Activated naive CD8-positive, alpha-beta T cell (primary cell): ENCODE results near the gene OSBPL2.
A peak's percentile ranks its signal among the peaks of the same experiment; 100 is the strongest.

ENCODE experiments used
- H3K27ac Mint-ChIP-seq: one replicate; pipeline ENCODE4 v1.8.0; 2021; ENCODE audit warnings: mixed read lengths
- H3K27me3 Mint-ChIP-seq: one replicate; pipeline ENCODE4 v1.8.0; 2021; ENCODE audit warnings: mixed read lengths
- H3K36me3 Mint-ChIP-seq: one replicate; pipeline ENCODE4 v1.8.0; 2021; ENCODE audit warnings: mixed read lengths
- H3K4me1 Mint-ChIP-seq: one replicate; pipeline ENCODE4 v1.8.0; 2021; ENCODE audit warnings: low read depth, mixed read lengths
- H3K4me3 Mint-ChIP-seq: one replicate; pipeline ENCODE4 v1.8.0; 2021; ENCODE audit warnings: mild to moderate bottlenecking, mixed read lengths
- H3K9me3 Mint-ChIP-seq: one replicate; pipeline ENCODE4 v1.8.0; 2021; ENCODE audit warnings: low read depth, mixed read lengths

OSBPL2 gene

DNA sequence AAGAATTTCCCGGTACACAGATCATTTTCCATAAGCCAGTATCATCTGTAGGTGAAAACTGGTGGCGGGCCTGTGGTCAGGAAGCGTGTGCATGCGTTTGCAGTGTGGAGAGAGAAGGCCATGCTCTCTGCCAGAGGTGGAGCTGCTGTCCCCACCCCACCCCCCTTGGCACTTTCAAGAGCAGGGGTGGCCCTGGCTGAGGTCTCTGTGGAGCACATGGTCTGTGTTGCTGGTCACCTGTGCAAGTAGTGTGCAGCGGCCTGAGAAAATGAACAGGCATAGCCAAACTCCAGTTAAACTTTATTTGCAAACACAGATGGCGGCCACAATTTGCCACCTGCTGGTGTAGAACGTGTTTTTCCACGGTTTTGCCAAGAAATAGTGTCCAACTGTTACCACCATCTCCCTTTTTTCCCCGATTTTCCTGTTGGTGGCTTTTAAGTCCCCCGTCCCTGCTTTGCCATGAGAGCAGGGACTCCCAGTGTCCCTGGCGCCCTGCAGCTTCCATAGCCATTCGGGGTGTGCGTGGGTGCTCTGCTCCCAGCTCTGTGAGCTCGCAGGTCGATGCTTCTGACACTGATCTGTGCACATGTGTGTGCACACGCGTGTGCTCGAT, 66.9 kb downstream of the OSBPL2 start:
- H3K4me1 Mint-ChIP-seq: peaks cover 17% of the 10 kb centered on the region
- H3K36me3 Mint-ChIP-seq: no peaks in the 10 kb centered on the region
- H3K4me3 Mint-ChIP-seq: peak overlapping the region; percentile 92
- H3K27ac Mint-ChIP-seq: no peak overlapping the region
- no peaks in the 10 kb centered on the region for H3K9me3 Mint-ChIP-seq
- no peaks in the 10 kb centered on the region for H3K27me3 Mint-ChIP-seq

DNA sequence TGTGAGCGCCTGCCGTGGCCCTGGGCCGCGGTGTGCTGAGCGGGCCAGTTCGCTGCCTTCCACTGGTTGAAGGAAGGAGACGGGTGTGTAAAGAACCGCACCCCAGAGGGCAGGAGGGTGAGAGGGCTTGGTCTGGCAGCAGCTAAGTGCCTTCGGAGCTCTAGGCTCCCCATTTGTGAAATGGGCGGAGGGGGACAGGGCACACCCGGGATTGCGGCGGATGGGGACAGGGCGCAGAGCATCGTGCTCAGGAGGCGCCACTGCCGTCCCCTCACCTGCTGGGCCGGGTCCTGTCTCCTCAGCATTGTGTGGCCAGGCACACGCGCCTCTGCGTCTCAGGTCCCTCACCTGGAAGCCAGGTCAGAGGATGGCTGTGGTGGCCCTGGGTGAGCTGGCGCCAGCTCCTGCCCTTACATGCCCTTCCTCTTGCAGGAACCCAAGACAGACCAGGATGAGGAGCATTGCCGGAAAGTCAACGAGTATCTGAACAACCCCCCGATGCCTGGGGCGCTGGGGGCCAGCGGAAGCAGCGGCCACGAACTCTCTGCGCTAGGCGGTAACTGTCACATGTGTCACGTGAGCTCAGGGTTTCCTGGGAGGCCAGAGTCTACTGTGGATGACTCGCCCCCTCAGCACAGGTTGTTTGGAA, 67.6 kb downstream of the OSBPL2 start:
- Mint-ChIP-seq H3K36me3 (no peaks in the 10 kb centered on the region), H3K27ac (no peak overlapping the region), H3K9me3 (no peaks in the 10 kb centered on the region), H3K4me1 (peaks cover 17% of the 10 kb centered on the region), H3K4me3 (peak overlapping the region; percentile 92), H3K27me3 (no peaks in the 10 kb centered on the region)

DNA sequence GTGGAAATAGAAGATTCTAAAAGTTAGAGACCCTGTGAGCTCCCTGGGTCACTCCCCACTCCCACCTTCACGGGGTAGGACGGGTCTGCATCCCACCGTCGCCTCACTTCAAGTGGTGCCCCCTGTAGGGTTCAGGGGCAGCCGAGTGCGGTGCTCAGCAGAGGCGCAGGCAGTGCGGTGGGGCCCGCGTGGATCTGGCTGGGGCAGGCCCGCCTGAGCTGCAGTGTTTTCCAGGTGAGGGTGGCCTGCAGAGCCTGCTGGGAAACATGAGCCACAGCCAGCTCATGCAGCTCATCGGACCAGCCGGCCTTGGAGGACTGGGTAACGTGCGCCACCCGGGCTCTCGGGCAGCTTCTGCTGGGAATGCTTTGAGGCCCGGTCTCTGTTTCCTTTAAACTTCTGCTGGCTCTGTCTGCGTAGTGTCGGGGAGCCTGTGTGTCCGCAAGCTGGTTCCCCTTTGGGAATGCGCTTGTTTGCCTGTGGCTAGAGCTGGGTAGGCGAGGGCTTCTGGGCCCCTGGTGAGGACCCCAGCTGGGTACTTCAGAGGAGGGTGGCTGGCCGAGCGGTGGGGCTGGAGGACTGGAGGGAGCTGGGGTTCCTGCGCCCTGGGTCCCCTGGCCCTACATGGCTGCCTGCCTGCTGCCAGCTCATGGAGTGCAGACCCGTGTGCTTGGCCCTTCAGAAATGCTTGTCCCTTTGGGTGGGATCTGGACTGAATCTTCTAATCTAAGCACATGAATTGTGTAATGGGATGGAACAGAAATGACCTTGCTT, 68.3 kb downstream of the OSBPL2 start:
- Mint-ChIP-seq H3K4me3 (no peak overlapping the region), H3K27me3 (no peaks in the 10 kb centered on the region), H3K4me1 (peaks cover 15% of the 10 kb centered on the region), H3K9me3 (no peaks in the 10 kb centered on the region), H3K36me3 (no peaks in the 10 kb centered on the region), H3K27ac (no peak overlapping the region)

DNA sequence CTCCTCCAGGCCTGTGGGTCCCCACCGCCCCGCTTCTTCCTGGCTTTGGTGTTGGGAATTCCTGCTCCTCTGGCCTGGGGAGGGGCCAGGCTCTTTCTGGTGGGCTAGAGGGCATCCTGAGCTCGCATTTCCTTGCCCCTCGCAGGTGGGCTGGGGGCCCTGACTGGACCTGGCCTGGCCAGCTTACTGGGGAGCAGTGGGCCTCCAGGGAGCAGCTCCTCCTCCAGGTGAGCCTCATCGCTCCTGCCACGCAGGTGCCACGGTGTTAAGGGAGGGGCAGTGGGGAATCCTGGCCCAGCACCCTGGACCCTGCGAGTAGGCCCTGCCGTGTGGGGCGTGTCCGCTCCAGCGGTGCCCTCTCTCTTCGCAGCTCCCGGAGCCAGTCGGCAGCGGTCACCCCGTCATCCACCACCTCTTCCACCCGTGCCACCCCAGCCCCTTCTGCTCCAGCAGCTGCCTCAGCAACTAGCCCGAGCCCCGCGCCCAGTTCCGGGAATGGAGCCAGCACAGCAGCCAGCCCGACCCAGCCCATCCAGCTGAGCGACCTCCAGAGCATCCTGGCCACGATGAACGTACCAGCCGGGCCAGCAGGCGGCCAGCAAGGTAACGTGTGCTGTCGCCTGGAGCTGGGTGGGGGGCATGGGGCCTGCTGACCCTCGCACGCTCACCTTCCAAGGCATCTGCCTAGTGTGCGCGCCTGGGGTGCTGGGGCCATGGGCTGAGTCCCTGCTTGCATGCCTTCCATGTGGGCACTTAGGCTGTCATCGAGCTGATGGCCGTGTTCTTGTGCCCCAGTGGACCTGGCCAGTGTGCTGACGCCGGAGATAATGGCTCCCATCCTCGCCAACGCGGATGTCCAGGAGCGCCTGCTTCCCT, 69.1 kb downstream of the OSBPL2 start:
- Mint-ChIP-seq H3K36me3 (no peaks in the 10 kb centered on the region), H3K4me1 (peaks cover 11% of the 10 kb centered on the region), H3K27ac (no peak overlapping the region), H3K4me3 (no peak overlapping the region), H3K9me3 (no peaks in the 10 kb centered on the region), H3K27me3 (no peaks in the 10 kb centered on the region)

GRCh38 chr20:62308102-62308822, 69.9 kb downstream of the OSBPL2 start:
- Mint-ChIP-seq H3K27me3 (no peaks in the 10 kb centered on the region), H3K9me3 (no peaks in the 10 kb centered on the region), H3K36me3 (no peaks in the 10 kb centered on the region), H3K4me3 (no peak overlapping the region), H3K4me1 (peaks cover 11% of the 10 kb centered on the region), H3K27ac (no peak overlapping the region)

- Mint-ChIP-seq H3K9me3 (no peaks in the 10 kb centered on the region), H3K4me1 (peaks cover 8% of the 10 kb centered on the region), H3K4me3 (no peak overlapping the region), H3K27ac (no peak overlapping the region), H3K36me3 (no peaks in the 10 kb centered on the region), H3K27me3 (no peaks in the 10 kb centered on the region)
Measured at GRCh38 chr20:62309198-62309944, 71.0 kb downstream of the OSBPL2 start.

DNA sequence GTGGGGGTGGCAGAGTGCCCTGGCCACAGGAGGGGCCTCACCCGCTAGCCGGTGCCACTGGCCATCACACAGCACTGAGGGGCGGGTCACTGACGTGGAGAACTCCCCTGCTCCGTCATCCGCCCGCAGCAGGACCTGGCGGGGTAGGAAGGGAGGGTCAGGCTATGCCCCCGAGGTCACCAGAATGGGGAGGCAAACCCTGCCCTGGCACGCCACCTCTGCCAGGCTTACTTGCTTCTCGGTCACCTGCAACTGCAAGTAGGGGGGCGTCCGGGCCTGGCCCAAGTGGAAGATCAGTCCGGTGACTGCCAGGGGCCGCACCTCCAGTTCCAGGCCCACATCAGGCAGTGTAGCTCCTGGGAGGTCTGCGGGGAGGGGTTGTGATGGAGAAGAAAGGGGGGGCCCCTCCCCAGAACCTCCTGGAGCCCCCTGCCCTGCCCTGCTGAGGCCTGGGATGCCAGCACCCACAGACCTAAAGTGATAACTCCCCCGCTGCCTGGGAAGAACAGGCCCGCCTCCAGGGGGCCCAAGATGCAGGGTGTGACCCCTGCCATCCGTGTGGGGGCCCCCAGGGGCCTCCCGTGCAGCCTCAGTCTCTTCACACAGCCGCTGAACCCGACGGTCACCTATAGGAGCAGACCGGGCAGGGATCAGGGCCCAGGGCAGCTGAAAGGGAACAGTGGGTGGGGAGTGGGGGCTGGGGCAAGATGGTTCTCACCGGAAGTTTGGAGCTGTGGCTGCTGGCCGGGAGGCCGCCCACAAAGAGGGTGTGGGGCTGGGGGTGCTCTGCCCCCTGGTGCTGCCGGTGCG, 71.8 kb downstream of the OSBPL2 start:
- Mint-ChIP-seq H3K4me3 (no peak overlapping the region), H3K27ac (no peak overlapping the region), H3K36me3 (no peaks in the 10 kb centered on the region), H3K27me3 (no peaks in the 10 kb centered on the region), H3K9me3 (no peaks in the 10 kb centered on the region), H3K4me1 (peaks cover 3% of the 10 kb centered on the region)

DNA sequence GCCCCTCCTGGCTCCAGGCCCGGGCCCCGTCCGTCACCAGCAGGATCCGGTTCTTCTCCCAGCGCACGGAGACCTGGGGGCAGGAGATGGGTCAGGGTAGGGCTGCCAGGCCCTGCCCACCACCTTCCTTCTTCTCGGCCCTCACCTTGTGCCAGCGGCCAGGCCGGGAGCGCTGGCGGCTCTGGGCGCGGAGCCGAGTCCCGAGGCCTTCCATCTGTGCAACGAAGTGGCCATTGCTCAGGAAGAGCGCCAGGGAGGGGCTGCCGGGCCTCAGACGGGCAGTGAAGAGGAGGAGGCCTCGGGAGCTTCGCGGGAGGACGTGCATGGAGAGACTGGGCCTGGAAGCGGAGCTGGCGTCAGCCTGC, 72.4 kb downstream of the OSBPL2 start:
- H3K4me1 Mint-ChIP-seq: no peaks in the 10 kb centered on the region
- no peaks in the 10 kb centered on the region for H3K9me3 Mint-ChIP-seq
- H3K36me3 Mint-ChIP-seq: no peaks in the 10 kb centered on the region
- no peak overlapping the region for H3K27ac Mint-ChIP-seq
- H3K4me3 Mint-ChIP-seq: no peak overlapping the region
- H3K27me3 Mint-ChIP-seq: no peaks in the 10 kb centered on the region

- H3K9me3 Mint-ChIP-seq: no peaks in the 10 kb centered on the region
- H3K27ac Mint-ChIP-seq: no peak overlapping the region
- H3K27me3 Mint-ChIP-seq: no peaks in the 10 kb centered on the region
- H3K4me3 Mint-ChIP-seq: no peak overlapping the region
- no peaks in the 10 kb centered on the region for H3K36me3 Mint-ChIP-seq
- H3K4me1 Mint-ChIP-seq: no peaks in the 10 kb centered on the region
Measured at GRCh38 chr20:62311150-62311549, 72.8 kb downstream of the OSBPL2 start.

GRCh38 chr20:62311832-62312661, 73.7 kb downstream of the OSBPL2 start:
- no peaks in the 10 kb centered on the region for H3K4me1 Mint-ChIP-seq
- H3K36me3 Mint-ChIP-seq: no peaks in the 10 kb centered on the region
- no peak overlapping the region for H3K4me3 Mint-ChIP-seq
- H3K27me3 Mint-ChIP-seq: no peaks in the 10 kb centered on the region
- no peaks in the 10 kb centered on the region for H3K9me3 Mint-ChIP-seq
- no peak overlapping the region for H3K27ac Mint-ChIP-seq

GRCh38 chr20:62312662-62312977, 74.3 kb downstream of the OSBPL2 start:
- H3K4me3 Mint-ChIP-seq: no peak overlapping the region
- no peaks in the 10 kb centered on the region for H3K36me3 Mint-ChIP-seq
- no peaks in the 10 kb centered on the region for H3K4me1 Mint-ChIP-seq
- H3K27ac Mint-ChIP-seq: no peak overlapping the region
- no peaks in the 10 kb centered on the region for H3K9me3 Mint-ChIP-seq
- no peaks in the 10 kb centered on the region for H3K27me3 Mint-ChIP-seq

DNA sequence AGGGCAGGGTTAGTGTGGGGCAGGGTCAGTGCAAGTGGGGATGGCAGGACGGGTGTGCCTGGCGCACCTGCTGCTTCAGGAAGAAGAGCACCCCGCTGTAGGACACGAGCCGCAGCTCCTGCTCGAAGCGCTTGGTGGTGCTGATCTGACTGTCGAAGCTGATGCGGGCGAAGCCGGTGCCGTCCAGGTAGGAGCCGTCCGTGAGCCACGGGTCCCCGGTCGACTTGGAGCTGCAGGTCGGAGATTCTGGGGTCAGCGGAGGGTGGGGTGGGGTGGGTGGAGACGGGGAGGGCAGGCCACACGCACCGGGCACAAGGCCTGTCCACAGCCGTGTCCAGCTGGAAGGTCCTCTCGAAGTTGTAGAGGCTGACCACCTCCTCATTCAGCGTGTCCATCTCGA, 74.7 kb downstream of the OSBPL2 start:
- Mint-ChIP-seq H3K36me3 (no peaks in the 10 kb centered on the region), H3K9me3 (no peaks in the 10 kb centered on the region), H3K4me1 (no peaks in the 10 kb centered on the region)

More for the DNA sequence above, 74.7 kb downstream of the OSBPL2 start:
- Mint-ChIP-seq H3K4me3 (no peak overlapping the region), H3K27ac (no peak overlapping the region), H3K27me3 (no peaks in the 10 kb centered on the region)
